Panc1 (cell line): ENCODE results near the gene RASSF4. TPM values are rescaled to one million over a fixed set of nuclear protein-coding genes. Genes with fewer than 3 reads are reported as not detected.

Experiments used
- ATAC-seq: fragments of 200-7000 bp; cut with Tn5 transposase; 2 replicates; pipeline ENCODE4 v1.9.1; 2020; ENCODE audit warnings: mild to moderate bottlenecking, moderate library complexity
- BruUV-seq: library from RNA; stranded (reverse); fragments of 400-500 nt; replicated peaks from 2 replicates; lab custom pipeline; 2021; lab: Mats Ljungman, UMichigan
- CTCF ChIA-PET: fragments of 300-600 bp; sonication (Branson Sonifier 250); formaldehyde crosslinking; loops from one replicate; lab custom pipeline; 2022; ENCODE audit warnings: antibody characterized with exemption; lab: Charles Lee
- POLR2A ChIA-PET: fragments of 300-600 bp; sonication (Branson Sonifier 250); formaldehyde crosslinking; loops from one replicate; lab custom pipeline; 2022; ENCODE audit warnings: antibody characterized with exemption; lab: Charles Lee
- DNase-seq: peaks from one replicate; pipeline ENCODE4 v3.0.0-alpha.2; 2010; ENCODE audit warnings: low read depth, low spot score
- H3K27ac ChIP-seq: 2 replicates; pipeline ENCODE4 v1.5.1; 2011; ENCODE audit warnings: mild to moderate bottlenecking, low read length, inconsistent platforms
- H3K27me3 ChIP-seq: fragments of 200-500 bp; sonication (Bioruptor generic); 2 replicates; pipeline ENCODE4 v1.6.0; 2014; ENCODE audit warnings: low read length, inconsistent platforms; ENCODE audit not compliant: control insufficient read depth, insufficient read depth
- H3K36me3 ChIP-seq: fragments of 200-500 bp; sonication (Bioruptor generic); 2 replicates; pipeline ENCODE4 v1.5.1; 2014; ENCODE audit warnings: inconsistent platforms, mild to moderate bottlenecking, low read length, moderate library complexity; ENCODE audit not compliant: control insufficient read depth, insufficient read depth
- H3K4me1 ChIP-seq: 2 replicates; pipeline ENCODE4 v1.5.1; 2011; ENCODE audit warnings: inconsistent platforms, mild to moderate bottlenecking, low read length, moderate library complexity; ENCODE audit not compliant: control insufficient read depth, insufficient read depth
- H3K4me3 ChIP-seq, 2 experiments: 2 replicates each; pipeline ENCODE4 v1.5.1; 2011 to 2012; ENCODE audit warnings: low read depth in 2 of 2, low read length in 2 of 2, mild to moderate bottlenecking in 2 of 2, inconsistent platforms in 1 of 2, moderate library complexity in 1 of 2
- H3K9me3 ChIP-seq: fragments of 200-500 bp; sonication (Bioruptor generic); 2 replicates; pipeline ENCODE4 v1.5.1; 2014; ENCODE audit warnings: low read depth, mild to moderate bottlenecking, inconsistent platforms, low read length, moderate library complexity; ENCODE audit not compliant: control insufficient read depth, insufficient read depth
- POLR2AphosphoS5 ChIP-seq: IDR thresholded peaks from 2 replicates; pipeline ENCODE4 v1.6.1; 2012; ENCODE audit warnings: mild to moderate bottlenecking, low read depth, low read length, moderate library complexity
- SIN3A ChIP-seq: IDR thresholded peaks from 2 replicates; pipeline ENCODE4 v1.6.1; 2012; ENCODE audit warnings: low read depth, mild to moderate bottlenecking, low read length, moderate library complexity, borderline replicate concordance; ENCODE audit not compliant: insufficient read depth
- TCF7L2 ChIP-seq: IDR thresholded peaks from 2 replicates; pipeline ENCODE4 v1.6.1; 2011; ENCODE audit warnings: mild to moderate bottlenecking, low read depth, low read length, inconsistent platforms
- in situ Hi-C: cut with HindIII; loops from 2 replicates; pipeline ENCODE4 v1.10.0; 2016; ENCODE audit warnings: low sequenced_read_pairs, low pct_unique_long_range_greater_than_20kb
- intact Hi-C: fragments of 100-400 bp; cut with micrococcal nuclease; formaldehyde crosslinking; loops from one replicate; pipeline ENCODE4 v1.10.0; 2022; ENCODE audit not compliant: unreplicated experiment
- total RNA-seq: library from RNA; stranded (reverse); gene quantifications from one replicate; pipeline ENCODE4 v1.2.1, GENCODE V29; 2021; ENCODE audit not compliant: unreplicated experiment
- TF ChIP-seq, protein P1 (sequence below): fragments of 450-650 bp; IDR thresholded peaks from 2 replicates; pipeline ENCODE4 v1.5.1; 2017; ENCODE audit warnings: mild to moderate bottlenecking
- TF ChIP-seq, protein P2 (sequence below), 2 experiments: IDR thresholded peaks; 2 replicates each; pipeline ENCODE4 v1.6.1; 2011 to 2012; ENCODE audit warnings: low read depth in 2 of 2, control low read depth in 1 of 2, low read length in 1 of 2, mild to moderate bottlenecking in 1 of 2, moderate library complexity in 1 of 2; ENCODE audit not compliant: insufficient read depth in 1 of 2

The RASSF4 gene
- total RNA-seq, 1 experiment from 2014 or later, result 13.9 TPM

DNA sequence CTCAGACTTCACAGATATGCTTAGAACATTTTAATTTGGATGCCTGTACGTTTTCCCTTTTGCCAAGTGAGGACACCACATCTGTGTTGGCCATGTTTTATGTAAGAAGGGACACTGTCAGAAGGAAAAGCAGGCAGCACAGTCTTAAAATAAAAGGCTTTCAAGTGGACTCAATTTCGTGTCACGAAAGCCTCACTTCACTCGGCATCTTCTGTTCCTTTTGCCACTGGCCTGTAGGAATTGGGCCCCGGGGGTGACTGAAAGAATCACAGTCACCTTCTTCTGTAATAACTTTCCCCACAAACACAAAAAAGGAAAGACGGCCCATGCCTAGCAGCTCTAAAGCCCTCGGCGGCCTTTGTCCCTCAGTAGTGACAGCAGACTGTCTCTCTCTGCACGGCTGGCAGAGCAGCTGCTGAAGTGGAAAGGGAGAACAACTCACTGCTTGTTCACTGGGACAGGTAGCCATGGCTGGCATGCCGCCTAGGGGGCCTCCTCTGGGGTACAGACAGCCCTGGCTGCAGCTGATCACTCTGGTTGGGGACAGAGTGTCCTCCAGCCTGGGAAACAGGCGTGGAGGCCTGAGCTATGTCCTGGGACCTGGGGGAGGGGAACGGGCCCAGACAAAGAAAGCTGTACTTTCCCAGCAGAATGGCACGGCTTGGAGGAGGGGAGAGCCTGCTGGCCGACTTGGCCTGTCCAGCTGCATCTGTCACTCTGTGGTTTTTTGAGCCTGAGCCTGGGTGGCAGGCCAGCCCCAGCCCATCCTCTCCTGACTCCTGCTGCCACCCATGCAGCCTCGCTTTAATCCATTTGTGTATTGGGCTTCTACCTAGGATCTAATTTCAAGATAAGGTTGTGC is 4.4 kb downstream of the RASSF4 start:
- no peak for DNase-seq
- POLR2A ChIA-PET, result interaction anchor here (0.7 kb wide), 1 partner anchor 16 kb away, joined by 3 read pairs; no protein-coding TSS in a partner anchor

DNA sequence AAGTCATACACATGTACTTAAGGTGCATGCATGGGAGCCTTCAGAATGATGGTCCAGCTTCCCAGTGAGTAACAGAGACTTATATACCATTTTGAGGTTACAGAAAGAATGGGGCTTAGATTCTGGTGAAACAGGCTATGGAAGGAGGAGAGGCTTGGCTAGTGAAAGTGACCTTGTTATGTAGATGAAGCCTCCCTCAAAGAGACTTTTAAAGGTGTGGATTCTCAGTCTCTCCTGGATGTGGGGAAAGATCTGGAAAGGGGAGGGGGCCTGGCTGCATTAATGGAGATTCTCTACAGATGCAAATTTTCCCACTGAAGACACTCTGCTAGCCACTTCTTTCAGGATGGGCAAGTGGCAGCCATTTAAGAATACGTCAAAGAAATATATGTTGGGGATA is 5.5 kb downstream of the RASSF4 start:
- no TSS peak for BruUV-seq
- no peak for TF ChIP-seq SIN3A
- TF ChIP-seq TCF7L2, result no peak
- TF ChIP-seq, protein P1, sequence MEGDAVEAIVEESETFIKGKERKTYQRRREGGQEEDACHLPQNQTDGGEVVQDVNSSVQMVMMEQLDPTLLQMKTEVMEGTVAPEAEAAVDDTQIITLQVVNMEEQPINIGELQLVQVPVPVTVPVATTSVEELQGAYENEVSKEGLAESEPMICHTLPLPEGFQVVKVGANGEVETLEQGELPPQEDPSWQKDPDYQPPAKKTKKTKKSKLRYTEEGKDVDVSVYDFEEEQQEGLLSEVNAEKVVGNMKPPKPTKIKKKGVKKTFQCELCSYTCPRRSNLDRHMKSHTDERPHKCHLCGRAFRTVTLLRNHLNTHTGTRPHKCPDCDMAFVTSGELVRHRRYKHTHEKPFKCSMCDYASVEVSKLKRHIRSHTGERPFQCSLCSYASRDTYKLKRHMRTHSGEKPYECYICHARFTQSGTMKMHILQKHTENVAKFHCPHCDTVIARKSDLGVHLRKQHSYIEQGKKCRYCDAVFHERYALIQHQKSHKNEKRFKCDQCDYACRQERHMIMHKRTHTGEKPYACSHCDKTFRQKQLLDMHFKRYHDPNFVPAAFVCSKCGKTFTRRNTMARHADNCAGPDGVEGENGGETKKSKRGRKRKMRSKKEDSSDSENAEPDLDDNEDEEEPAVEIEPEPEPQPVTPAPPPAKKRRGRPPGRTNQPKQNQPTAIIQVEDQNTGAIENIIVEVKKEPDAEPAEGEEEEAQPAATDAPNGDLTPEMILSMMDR, result no peak
- TF ChIP-seq, protein P2, sequence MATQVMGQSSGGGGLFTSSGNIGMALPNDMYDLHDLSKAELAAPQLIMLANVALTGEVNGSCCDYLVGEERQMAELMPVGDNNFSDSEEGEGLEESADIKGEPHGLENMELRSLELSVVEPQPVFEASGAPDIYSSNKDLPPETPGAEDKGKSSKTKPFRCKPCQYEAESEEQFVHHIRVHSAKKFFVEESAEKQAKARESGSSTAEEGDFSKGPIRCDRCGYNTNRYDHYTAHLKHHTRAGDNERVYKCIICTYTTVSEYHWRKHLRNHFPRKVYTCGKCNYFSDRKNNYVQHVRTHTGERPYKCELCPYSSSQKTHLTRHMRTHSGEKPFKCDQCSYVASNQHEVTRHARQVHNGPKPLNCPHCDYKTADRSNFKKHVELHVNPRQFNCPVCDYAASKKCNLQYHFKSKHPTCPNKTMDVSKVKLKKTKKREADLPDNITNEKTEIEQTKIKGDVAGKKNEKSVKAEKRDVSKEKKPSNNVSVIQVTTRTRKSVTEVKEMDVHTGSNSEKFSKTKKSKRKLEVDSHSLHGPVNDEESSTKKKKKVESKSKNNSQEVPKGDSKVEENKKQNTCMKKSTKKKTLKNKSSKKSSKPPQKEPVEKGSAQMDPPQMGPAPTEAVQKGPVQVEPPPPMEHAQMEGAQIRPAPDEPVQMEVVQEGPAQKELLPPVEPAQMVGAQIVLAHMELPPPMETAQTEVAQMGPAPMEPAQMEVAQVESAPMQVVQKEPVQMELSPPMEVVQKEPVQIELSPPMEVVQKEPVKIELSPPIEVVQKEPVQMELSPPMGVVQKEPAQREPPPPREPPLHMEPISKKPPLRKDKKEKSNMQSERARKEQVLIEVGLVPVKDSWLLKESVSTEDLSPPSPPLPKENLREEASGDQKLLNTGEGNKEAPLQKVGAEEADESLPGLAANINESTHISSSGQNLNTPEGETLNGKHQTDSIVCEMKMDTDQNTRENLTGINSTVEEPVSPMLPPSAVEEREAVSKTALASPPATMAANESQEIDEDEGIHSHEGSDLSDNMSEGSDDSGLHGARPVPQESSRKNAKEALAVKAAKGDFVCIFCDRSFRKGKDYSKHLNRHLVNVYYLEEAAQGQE (IDR thresholded peaks at IDR 0.05; ENCODE audit: insufficient read depth in 1 of 2, low read depth in 2 of 2, low read length in 1 of 2), result no peak
- TF ChIP-seq POLR2AphosphoS5, result no peak
- intact Hi-C loops, result no loop called here
- H3K4me3 ChIP-seq, result no peak overlapping the region
- in situ Hi-C loops, result no loop called here
- H3K4me1 ChIP-seq, result peaks cover 50% of the 10 kb centered on the region
- no peaks in the 10 kb centered on the region for H3K9me3 ChIP-seq
- CTCF ChIA-PET, result no interaction called here
- ATAC-seq, result no peak
- H3K36me3 ChIP-seq, result no peaks in the 10 kb centered on the region
- H3K27me3 ChIP-seq, result no peaks in the 10 kb centered on the region
- DNase-seq, result no peak
- H3K27ac ChIP-seq, result peak overlapping the region; percentile 67
- POLR2A ChIA-PET, result interaction anchor here (0.5 kb wide), 1 partner anchor 11 kb away, joined by 4 read pairs; no protein-coding TSS in a partner anchor

More for the DNA sequence above, 4.4 kb downstream of the RASSF4 start:
- peak; percentile 3; the same call in 1 of the 2 replicates for ATAC-seq
- in situ Hi-C loops (no loop called here), intact Hi-C loops (no loop called here)
- H3K27ac ChIP-seq, result peak overlapping the region; percentile 67
- no TSS peak for BruUV-seq
- CTCF ChIA-PET, result interaction anchor here (1.3 kb wide), 1 partner anchor 31 kb away, joined by 3 read pairs; no protein-coding TSS in a partner anchor
- H3K27me3 ChIP-seq, result no peaks in the 10 kb centered on the region
- peaks cover 50% of the 10 kb centered on the region for H3K4me1 ChIP-seq
- TF ChIP-seq POLR2AphosphoS5, result no peak
- TF ChIP-seq, protein P1, result peak; percentile 28
- no peak for TF ChIP-seq SIN3A
- no peak for TF ChIP-seq TCF7L2
- TF ChIP-seq, protein P2 (IDR thresholded peaks at IDR 0.05; ENCODE audit: insufficient read depth in 1 of 2, low read depth in 2 of 2, low read length in 1 of 2), result no peak
- H3K36me3 ChIP-seq, result no peaks in the 10 kb centered on the region
- H3K4me3 ChIP-seq, result peak overlapping the region in 1 of 2 experiments; percentile 20; a peak in 2 of 4 replicates
- H3K9me3 ChIP-seq, result no peaks in the 10 kb centered on the region
